Sigmoid colon (tissue), 4 donors: ENCODE measurements around the gene RIMKLA.

Source experiments
- CTCF ChIP-seq, 4 experiments: fragments of 450-650 bp in 3 of 4; fragments of 200-600 bp in 1 of 4; IDR thresholded peaks; one replicate each; pipeline ENCODE4 v1.5.1; 2016 to 2019; ENCODE audit warnings: antibody characterized with exemption in 4 of 4, mild to moderate bottlenecking in 3 of 4, moderate library complexity in 2 of 4
- POLR2A ChIP-seq, 2 donors: fragments of 450-650 bp; IDR thresholded peaks; one replicate each; pipeline ENCODE4 v1.6.1; 2016; ENCODE audit warnings: antibody characterized with exemption in 2 of 2, mild to moderate bottlenecking in 2 of 2, moderate library complexity in 2 of 2
- POLR2AphosphoS5 ChIP-seq, 4 donors: sonication (generic); formaldehyde crosslinking; IDR thresholded peaks; one replicate each; pipeline ENCODE4 v1.6.1; 2017; ENCODE audit warnings: antibody characterized with exemption in 4 of 4

- TF ChIP-seq POLR2A (IDR thresholded peaks at IDR 0.05) (no peak), CTCF (IDR thresholded peaks at IDR 0.05) (no peak), POLR2AphosphoS5 (IDR thresholded peaks at IDR 0.05) (no peak)
These were observed 16.1 kb upstream of the RIMKLA start for GRCh38 chr1:42364542-42364941.
